Calu3 (cell line): ENCODE data around the gene SUFU. TPM values are rescaled to one million over a fixed set of nuclear protein-coding genes. Genes with fewer than 3 reads are reported as not detected.
A peak's percentile ranks its signal among the peaks of the same experiment; 100 is the strongest.

Source experiments
- BruUV-seq: library from RNA; stranded (reverse); fragments of 400-500 nt; replicated peaks from 2 replicates; lab custom pipeline; 2021; lab: Mats Ljungman, UMichigan
- CTCF ChIA-PET: fragments of 300-600 bp; sonication (Branson Sonifier 250); formaldehyde crosslinking; loops from one replicate; lab custom pipeline; 2022; ENCODE audit warnings: antibody characterized with exemption; lab: Charles Lee
- DNase-seq: peaks from one replicate; pipeline ENCODE4 v3.0.0; 2022
- H3K27ac Mint-ChIP-seq: one replicate; pipeline ENCODE4 v1.8.0; 2022; ENCODE audit warnings: mixed read lengths; ENCODE audit not compliant: unreplicated experiment
- H3K27me3 Mint-ChIP-seq: one replicate; pipeline ENCODE4 v1.8.0; 2022; ENCODE audit warnings: mixed read lengths; ENCODE audit not compliant: unreplicated experiment
- H3K36me3 Mint-ChIP-seq: one replicate; pipeline ENCODE4 v1.8.0; 2022; ENCODE audit warnings: mild to moderate bottlenecking, moderate library complexity, mixed read lengths; ENCODE audit not compliant: insufficient read depth, unreplicated experiment
- H3K4me1 Mint-ChIP-seq: one replicate; pipeline ENCODE4 v1.8.0; 2022; ENCODE audit warnings: mild to moderate bottlenecking, low read depth, mixed read lengths; ENCODE audit not compliant: unreplicated experiment
- H3K4me3 Mint-ChIP-seq: one replicate; pipeline ENCODE4 v1.8.0; 2022; ENCODE audit warnings: mild to moderate bottlenecking, low read depth, moderate library complexity, mixed read lengths; ENCODE audit not compliant: unreplicated experiment
- H3K9me3 Mint-ChIP-seq: one replicate; pipeline ENCODE4 v1.8.0; 2022; ENCODE audit warnings: low read depth, mixed read lengths; ENCODE audit not compliant: unreplicated experiment
- intact Hi-C: fragments of 100-400 bp; cut with micrococcal nuclease; formaldehyde crosslinking; loops from one replicate; pipeline ENCODE4 v1.10.0; 2022; ENCODE audit not compliant: unreplicated experiment
- total RNA-seq: library from RNA; stranded (reverse); gene quantifications from 2 replicates; pipeline ENCODE4 v1.2.3, GENCODE V29; 2022
- TF ChIP-seq, protein P1 (sequence below): fragments of 200-600 bp; IDR thresholded peaks from one replicate; pipeline ENCODE4 v1.8.0; 2022; ENCODE audit warnings: antibody characterized with exemption; ENCODE audit not compliant: unreplicated experiment

SUFU gene
- total RNA-seq, 1 experiment from 2014 or later: 7.0 TPM

DNA sequence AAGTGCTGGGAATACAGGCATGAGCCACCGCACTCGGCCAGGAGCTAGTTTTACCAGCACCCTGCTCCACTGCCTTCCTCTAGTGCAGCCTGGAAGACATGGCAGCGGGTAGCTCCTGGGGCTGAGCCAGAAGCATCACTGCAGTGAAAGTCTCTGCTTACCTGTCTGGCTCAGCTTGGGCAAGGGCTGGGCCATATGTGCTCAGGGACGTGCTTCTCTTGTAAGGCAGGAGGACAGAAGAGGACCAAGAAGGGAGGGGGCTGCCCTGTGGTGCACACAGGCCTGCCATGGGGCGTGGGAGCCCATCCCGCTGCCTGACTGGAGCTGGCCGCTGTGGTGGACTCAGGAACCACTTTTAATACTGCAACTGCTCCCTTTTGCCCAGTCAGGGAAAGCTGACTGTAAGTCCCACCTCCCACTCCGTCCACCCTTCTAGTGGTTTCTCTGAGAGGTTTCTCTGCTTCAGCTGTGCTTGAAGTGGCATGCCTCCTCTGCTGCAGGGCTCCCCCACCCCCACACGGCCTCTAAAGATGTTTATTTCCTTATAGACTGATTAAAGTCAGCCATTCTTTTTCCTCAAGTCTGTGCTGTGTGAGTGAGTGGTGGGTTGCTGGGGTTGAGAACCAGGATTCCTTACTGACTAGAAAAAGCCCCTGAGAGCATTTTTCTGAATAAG is 27.2 kb upstream of the SUFU start:
- Mint-ChIP-seq H3K36me3 (peaks cover 34% of the 10 kb centered on the region), H3K27ac (no peak overlapping the region), H3K4me3 (no peak overlapping the region), H3K4me1 (no peaks in the 10 kb centered on the region), H3K9me3 (no peaks in the 10 kb centered on the region), H3K27me3 (no peaks in the 10 kb centered on the region)
- TSS peak; percentile 11 for BruUV-seq
- no peak for DNase-seq
- CTCF ChIA-PET: no interaction called here
- TF ChIP-seq, protein P1, sequence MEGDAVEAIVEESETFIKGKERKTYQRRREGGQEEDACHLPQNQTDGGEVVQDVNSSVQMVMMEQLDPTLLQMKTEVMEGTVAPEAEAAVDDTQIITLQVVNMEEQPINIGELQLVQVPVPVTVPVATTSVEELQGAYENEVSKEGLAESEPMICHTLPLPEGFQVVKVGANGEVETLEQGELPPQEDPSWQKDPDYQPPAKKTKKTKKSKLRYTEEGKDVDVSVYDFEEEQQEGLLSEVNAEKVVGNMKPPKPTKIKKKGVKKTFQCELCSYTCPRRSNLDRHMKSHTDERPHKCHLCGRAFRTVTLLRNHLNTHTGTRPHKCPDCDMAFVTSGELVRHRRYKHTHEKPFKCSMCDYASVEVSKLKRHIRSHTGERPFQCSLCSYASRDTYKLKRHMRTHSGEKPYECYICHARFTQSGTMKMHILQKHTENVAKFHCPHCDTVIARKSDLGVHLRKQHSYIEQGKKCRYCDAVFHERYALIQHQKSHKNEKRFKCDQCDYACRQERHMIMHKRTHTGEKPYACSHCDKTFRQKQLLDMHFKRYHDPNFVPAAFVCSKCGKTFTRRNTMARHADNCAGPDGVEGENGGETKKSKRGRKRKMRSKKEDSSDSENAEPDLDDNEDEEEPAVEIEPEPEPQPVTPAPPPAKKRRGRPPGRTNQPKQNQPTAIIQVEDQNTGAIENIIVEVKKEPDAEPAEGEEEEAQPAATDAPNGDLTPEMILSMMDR: no peak
- intact Hi-C loops: no loop called here

DNA sequence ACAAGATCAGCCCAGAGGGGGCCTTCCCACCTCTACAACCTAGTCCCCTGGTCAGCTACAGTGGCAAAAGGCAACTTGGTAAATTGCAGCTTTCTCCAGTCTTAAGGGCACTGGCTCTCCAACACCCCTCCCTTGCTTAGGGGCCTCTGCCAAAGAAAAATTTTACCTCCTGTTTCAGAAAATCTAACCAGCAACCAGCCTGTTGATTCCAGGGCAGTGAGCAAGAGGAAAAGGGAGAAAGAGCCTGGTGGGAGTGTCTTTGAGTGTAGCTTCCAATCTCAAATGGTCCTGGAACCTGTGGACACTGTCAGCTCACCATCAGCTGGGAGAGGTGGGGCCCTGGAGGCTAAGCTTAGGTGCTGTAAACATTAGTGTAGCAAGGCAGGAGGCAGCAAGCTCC is 24.1 kb upstream of the SUFU start:
- H3K27me3 Mint-ChIP-seq: no peaks in the 10 kb centered on the region
- intact Hi-C loops: loop anchor here (2.0 kb wide), 1 partner anchor 249 kb away; no protein-coding TSS in a partner anchor
- CTCF ChIA-PET: interaction anchor here (0.6 to 0.8 kb wide), 2 partner anchors 17 to 76 kb away, joined by 3 read pairs; no protein-coding TSS in a partner anchor
- no peaks in the 10 kb centered on the region for H3K4me1 Mint-ChIP-seq
- no TSS peak for BruUV-seq
- no peak overlapping the region for H3K4me3 Mint-ChIP-seq
- H3K27ac Mint-ChIP-seq: no peak overlapping the region
- DNase-seq: no peak
- H3K9me3 Mint-ChIP-seq: no peaks in the 10 kb centered on the region
- TF ChIP-seq, protein P1: no peak
- peaks cover 40% of the 10 kb centered on the region for H3K36me3 Mint-ChIP-seq

DNA sequence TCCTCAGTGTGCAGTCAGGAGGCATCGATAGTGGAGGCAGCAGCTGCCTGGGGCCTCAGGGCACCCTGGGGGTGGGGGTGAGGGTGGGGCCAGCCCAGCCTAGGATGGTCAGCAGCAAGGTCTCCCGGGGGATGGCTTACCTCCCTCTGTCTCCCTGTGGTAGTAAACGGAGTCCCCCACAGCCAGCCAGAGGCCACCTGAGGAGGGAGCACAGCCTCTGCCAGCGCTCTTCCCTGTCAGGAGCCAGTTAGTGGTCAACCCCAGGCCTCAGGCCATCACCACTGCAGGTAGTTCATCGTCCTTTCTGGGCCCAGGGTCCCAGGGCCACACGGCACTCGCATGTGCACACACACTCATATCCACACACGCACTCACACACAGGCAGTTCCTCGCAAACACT is 23.4 kb upstream of the SUFU start:
- TF ChIP-seq, protein P1: no peak
- intact Hi-C loops: no loop called here
- H3K27ac Mint-ChIP-seq: no peak overlapping the region
- H3K9me3 Mint-ChIP-seq: no peaks in the 10 kb centered on the region
- no peak overlapping the region for H3K4me3 Mint-ChIP-seq
- CTCF ChIA-PET: no interaction called here
- peaks cover 41% of the 10 kb centered on the region for H3K36me3 Mint-ChIP-seq
- no TSS peak for BruUV-seq
- H3K4me1 Mint-ChIP-seq: no peaks in the 10 kb centered on the region
- no peaks in the 10 kb centered on the region for H3K27me3 Mint-ChIP-seq
- no peak for DNase-seq

DNA sequence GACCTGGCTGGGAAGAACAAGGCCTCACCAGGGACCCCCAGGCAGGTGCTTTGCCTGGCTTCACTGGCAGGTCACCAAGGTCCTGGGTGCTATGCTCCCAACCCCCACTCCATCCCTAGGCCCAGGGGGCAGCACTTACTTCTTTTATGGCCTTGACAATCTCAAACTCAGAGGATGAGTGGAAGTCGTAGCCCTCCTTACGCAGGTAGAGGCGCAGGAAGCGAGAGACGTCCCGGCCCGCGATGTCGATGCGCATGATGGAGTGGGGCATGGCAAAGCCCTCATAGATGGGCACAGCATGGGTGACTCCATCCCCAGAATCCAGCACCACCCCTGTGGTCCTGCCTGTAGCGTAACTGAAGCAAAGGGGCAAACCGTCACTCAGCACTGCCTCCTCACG is 19.8 kb upstream of the SUFU start:
- intact Hi-C loops: no loop called here
- H3K27me3 Mint-ChIP-seq: no peaks in the 10 kb centered on the region
- BruUV-seq: no TSS peak
- no peaks in the 10 kb centered on the region for H3K9me3 Mint-ChIP-seq
- no peak overlapping the region for H3K4me3 Mint-ChIP-seq
- H3K36me3 Mint-ChIP-seq: peaks cover 36% of the 10 kb centered on the region
- H3K27ac Mint-ChIP-seq: no peak overlapping the region
- TF ChIP-seq, protein P1: no peak
- no peaks in the 10 kb centered on the region for H3K4me1 Mint-ChIP-seq
- DNase-seq: no peak
- CTCF ChIA-PET: no interaction called here
